Activated CD4-positive, alpha-beta T cell treated with anti-CD3 and anti-CD28 coated beads, Interleukin-2, Interleukin-6, amounts not matched to agents 100 ng/mL and 50 ng/mL, durations not matched to agents 16 hours and 8 hours (primary cell): Measurements from ENCODE around the gene RGPD8.
"Not testable (repeated sequence)": the region's sequence is repeated elsewhere in the genome, so short reads cannot be mapped to it uniquely, and the experiment has no call there.

Experiments
- DNase-seq: peaks from one replicate; pipeline ENCODE4 v3.0.0-alpha.2; 2020

Gene RGPD8

DNA sequence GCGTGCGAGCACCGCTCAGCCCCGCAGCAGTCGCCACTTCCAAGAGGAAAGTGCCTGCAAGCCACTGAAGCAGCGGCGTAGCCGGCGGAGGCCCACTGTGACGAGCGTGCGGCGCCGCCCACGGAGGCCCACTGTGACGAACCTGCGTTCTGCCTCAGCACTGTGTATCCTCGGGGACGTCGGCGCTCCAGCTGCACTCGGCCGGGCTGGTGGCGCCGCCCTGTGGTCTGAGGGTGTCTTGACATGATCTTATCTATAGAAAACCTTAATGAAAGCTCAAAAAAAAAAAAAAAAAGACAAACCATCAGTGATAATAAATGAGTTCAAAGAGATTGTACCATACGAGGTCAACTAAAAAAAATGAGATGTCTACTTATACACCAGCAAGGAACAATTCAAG is at the start of gene RGPD8:
Gene RGPD8, minus strand, starts transcription at position 166 of the 400 bp plus-strand sequence. CDS start 192 bp downstream, outside the sequence.
- DNase-seq, result peak; percentile 92

DNA sequence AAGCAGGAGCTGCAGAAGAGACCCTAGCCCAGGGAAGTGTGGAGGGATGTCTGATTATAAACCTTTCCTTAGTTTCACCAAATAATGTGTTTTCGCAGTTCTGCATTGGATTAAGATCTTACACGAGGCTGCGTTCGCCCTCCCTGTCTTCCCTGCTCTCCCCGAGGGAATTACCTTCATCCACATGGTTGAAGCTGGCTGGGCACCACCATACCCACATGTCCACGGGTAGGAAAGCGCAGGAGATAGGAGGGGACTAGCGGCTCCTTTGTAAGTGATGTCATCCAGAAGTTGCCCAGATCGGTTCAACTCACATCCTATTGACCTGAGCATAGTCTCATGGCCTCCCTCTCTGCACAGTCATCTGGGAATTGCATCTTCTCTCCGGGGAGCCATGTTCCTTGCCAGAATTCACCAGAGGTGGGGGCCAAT is 49.6 kb upstream of the RGPD8 start:
- DNase-seq, result peak; percentile 42

DNA sequence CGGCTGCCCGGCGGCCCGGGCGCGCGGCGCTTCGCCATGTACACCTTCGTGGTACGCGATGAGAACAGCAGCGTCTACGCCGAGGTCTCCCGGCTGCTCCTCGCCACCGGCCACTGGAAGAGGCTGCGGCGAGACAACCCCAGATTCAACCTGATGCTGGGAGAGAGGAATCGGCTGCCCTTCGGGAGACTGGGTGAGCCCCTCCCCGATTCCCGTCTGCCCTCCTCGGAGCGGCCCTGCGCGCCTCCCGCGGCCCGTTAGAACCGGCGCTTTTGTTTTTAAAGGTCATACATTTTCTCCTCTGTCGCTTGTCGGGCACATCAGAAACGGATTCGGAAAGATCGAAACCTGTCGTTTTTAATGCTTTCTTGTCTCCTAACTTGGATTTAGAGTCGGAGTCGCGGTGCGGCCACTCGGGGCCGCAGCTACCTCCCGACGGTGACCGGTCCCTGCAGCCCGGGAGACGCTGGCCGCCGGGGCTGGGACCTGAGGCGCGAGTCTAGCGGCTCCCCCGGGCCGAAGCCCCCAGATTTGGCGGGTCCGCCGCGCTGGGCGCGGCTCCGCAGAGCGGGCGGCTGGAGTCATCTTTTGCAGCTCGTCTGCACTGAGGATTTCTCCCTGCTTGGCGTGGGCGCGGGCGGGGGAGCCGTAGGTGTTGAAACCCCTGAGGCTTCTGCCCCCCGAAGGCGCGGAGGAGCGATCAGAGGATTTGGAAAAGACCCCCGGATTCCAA is 49.0 kb upstream of the RGPD8 start:
- DNase-seq, result peak; percentile 35

DNA sequence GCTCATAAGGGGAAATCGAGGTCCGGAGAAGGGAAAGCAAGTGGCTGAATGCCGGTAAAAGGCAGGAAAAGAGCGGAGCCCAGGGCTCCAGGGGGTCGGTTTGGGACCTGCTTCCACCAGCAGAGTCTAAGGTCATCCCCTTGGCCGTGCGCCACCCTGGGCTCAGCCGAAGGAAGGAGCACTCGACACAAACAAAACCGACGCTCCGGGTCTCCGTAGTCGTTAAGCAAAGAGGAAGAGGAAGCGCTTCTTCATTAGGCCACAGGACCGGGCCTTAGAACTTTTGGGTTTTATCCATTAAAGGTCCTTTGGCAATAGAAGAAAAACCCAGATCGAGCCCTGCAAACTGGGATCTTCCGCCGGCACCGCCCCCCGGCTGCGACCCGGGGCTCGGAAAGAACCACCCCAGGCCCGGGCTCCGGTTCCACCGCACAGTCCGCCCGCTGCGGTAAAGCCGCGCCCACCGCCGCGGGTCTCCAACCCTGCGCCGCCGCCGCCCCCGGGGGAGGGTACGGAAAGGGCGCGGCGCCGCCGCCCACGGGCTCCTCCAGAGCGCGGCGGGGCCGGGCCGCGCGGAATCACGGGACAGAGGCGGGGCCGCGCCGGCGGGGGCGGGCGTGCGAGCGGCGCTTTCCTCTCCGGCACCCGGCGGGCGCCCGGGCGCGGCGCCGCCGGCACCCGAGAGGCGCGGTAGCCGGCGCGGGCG is 48.2 kb upstream of the RGPD8 start, which contains the start of gene TTL:
Gene TTL, plus strand, starts transcription at position 629 of the 706 bp plus-strand sequence. CDS start 189 bp downstream, outside the sequence.
- DNase-seq, result peak; percentile 79

DNA sequence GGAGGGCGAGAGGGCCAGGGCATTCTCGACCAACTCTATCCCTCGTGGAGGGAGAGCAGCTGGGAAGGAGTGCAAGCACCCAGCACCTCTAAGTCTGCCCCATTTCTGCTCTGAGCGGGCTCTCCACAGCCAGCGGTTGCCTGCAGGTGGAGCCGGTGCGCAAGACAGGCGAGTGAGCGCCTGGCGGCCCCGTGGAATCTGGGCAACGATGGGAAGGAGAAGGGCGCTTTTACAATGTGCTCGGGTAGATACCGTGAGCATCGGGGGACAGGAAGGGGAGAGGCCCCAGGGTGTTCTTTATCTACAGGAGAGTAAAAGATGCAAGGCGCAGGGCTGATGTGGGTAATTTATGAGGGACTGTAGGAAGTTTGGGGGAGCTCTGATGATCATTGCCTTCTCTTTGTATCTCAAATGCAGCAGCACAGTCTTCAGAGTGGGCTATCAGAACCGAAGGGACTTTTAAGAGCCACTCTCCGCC is 47.6 kb upstream of the RGPD8 start:
- DNase-seq, result peak; percentile 91

DNA sequence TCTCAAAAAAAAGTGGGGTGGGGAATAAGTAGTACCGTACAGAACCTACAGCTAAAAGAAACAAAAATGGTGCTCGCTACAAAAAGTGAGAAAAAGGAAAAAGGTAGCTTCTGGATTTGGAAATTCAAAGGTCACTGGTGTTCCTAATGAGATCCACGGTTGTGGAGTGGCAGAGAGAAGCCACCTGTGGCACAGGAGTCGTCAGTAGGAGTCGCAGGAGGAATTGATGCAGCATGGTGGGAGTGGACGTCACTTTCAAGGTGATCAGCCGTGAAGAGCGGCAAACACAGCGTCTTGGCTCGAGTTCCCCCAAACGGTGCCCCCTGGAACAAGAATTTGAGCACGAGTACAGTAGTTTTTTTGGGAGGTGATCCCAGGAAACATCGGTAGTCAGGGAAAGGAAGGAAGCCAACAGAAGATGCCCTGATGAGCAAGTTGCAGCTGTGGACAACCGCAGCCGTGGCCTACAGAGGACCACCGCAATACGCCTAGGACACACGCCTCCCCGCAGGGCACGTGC is 47.1 kb upstream of the RGPD8 start:
- peak; percentile 26 for DNase-seq

DNA sequence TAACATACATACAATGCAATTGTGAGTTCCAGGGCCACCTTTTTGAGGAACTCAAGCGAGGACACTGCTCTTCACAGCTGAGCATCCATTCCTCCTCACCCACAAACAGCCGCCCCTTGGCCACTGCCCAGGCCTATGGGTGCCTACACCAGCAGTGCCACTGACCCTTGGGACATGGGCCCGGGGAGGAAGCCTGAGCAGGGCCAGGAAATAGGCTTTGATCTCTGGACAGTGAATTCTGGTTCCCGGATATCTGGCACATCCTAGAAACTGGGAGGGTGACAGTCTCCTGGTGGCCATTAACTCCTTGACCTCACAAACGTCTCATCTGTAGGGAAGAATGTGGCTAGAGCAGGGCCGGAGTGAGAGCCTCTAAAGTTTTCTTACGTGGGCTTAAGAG is 43.0 kb upstream of the RGPD8 start:
- no peak for DNase-seq

DNA sequence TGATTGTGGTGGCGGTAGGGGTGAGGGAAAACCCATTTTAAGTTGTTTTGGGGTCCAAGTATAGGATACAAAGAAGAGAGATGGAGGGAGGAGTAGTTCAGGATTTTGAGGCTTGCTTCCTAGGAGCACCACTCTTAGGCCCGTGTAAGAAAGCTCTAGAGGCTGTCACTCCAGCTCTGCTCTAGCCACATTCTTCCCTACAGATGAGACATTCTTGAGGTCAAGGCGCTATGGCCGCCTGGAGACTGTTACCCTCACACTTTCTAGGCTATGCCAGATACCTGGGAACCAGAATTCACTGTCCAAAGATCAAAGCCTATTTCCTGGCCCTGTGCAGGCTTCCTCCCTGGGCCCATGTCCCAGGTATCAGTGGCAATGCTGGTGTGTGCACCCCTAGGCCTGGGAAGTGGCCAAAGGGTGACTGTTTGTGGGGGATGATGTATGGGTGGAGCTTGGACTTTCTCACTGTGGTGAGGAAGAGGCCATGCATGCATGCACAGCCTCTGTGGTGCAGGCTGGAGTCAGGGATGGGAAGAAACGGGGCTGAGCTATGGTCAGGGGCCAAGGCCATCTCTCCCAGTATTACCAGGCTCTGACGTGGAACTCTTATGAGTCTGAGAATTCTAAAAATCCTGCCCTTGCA is 41.5 kb upstream of the RGPD8 start:
- no peak for DNase-seq

DNA sequence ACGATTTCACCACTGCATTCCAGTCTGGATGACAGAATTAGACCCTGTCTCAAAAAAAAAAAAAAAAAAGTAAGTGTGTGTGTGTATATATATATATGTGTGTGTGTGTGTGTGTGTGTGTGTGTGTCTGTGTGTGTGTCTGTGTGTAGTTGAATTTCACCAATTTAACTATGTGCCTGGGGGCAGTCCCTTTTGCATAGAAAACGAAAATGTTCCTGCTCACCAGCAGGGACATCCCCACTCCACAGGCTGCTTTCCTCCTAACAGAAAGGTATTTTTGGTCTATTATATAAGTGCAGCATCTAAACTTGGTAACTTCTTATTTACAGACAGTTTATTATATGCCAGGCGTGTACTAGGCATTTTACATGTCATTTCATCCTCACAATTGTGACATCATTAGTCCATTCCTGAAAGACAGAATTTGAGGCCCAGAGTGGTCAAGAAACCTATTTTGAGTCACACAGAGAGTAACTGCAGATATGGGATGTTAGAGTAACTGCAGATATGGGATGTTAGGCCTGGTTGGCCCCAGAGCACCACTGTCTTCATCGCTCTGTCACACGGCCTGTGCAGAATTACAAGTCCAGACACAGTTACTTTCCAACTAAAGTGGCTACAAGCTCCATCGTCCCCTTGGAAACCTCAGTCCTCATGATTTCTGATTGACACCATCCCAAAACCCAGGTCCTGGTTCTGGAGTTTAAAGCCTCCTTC is 39.3 kb upstream of the RGPD8 start:
- DNase-seq, result no peak

DNA sequence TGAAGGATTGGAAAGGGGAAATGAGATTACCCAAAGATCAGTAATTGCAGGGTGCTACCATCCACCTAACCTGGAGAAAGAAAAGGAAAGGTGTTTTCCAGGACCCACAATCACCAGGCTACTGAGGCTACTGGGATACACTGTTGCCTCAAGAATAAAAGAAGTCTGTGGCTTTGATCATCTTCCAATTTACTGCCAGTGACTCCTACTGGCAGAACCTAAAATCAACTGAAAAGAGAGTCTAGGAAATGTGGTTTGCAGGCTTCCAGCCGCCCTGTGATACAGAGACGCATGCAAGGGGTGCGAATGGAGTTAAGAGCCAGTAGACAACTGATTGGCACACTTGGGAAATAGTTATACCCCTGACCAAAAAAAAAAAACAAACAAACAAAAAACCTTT is 31.9 kb upstream of the RGPD8 start:
- DNase-seq, result no peak

DNA sequence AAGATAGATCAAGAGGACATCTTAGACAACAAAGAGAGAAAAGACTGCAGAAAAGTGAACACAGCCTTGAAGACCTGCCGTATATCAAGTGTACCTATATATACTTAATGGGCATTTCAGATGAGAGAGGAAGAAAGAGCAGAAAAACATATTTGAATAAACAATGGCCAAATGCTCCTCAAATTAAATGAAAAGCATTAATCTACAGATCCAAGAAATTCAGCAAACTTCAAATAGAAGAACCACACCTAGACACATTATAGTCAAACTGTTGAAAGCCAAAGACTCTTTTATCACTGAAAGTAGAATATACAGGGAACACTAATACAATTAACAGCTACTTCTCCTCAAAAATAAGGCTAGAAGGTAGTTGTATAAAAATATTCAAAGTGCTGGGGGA is 29.8 kb upstream of the RGPD8 start:
- no peak for DNase-seq

DNA sequence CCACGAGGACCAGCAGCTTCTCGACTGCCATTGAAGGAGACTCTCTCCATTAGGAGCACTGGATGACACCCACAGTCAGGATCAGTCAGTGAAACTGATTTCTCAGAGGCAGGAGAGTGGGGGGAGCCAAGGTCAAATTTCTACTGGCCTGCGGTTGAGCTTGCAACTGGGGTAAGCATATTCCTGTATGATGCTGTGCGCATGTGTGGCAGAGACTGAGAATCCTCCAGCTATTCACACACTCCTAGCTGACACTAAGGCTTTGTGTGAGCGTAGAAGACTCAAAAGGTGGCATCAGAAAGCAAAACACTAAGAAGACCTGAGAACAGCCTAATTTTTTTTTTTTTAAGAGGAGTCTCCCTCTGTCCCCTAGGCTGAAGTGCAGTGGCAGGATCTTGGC is 28.7 kb upstream of the RGPD8 start:
- no peak for DNase-seq

DNA sequence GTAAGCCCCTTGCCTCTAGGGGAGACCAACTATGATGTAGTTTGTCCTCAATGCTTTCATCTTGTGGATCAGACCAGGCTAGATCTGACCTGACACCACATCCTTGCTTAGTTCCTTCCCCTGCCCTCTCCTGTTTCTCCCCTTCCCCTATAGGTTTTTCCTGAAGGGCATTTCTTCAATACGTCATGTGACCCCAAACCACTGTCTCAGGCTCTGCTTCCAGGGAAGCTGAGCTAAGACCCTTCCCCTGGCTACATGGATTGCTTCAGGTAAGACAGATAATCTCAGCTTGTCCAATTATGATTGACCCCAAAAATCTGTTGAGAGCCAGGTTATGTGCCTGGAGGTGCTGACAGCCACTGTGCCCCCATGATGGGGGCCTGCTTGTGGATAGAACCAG is 25.9 kb upstream of the RGPD8 start:
- no peak for DNase-seq

DNA sequence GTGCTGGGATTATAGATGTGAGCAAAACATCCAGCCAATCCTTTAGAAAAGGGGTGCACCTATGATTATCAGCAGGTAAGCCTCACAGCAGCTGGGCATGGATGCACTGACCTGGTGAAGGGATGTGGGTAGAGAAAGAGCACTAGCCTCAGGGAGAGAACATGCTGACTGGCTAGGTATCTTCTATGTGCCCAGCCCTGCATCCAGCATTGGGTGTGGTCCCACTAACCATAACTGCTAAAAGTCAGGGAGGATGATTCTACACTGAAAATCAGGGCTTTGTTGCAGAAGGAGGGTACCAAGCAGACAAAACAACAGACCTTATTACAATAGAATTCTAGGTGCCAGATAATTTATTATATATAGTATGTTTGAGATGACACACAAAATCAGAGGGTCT is 21.1 kb upstream of the RGPD8 start:
- no peak for DNase-seq

DNA sequence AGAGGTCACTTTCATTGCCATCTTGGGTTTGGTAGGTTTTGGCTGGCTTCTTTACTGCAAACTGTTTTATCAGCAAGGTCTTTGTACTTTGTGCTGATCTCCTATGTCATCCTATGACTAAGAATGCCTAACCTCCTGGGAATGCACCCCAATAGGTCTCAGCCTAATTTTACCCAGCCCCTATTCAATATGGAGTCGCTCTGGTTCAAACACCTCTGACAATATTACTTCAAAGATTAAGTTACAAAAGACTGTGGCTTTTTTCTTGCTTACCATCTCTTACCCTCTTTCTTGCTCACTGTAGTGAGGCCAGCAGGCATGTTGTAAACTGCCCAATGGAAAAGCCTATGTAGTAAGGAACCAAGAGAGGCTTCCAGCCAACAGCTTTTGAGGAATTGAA is 17.9 kb upstream of the RGPD8 start:
- DNase-seq, result no peak

DNA sequence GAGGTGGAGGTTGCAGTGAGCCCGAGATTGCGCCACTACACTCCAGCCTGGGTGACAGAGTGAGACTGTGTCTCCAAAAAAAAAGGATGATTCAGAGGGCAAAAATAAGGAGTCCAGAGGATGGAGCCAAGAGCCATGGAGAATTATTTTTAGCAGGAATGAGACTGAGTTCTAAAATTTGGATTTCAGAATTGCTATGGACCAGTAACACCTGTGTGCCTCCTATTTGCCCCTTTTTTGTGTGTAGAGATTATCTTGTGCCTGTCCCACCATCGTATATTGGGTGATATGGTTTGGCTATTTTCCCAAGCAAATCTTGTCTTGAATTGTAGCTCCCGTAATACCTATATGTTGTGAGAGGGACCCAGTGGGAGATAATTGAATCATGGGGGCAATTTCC is 16.4 kb upstream of the RGPD8 start:
- DNase-seq, result no peak

DNA sequence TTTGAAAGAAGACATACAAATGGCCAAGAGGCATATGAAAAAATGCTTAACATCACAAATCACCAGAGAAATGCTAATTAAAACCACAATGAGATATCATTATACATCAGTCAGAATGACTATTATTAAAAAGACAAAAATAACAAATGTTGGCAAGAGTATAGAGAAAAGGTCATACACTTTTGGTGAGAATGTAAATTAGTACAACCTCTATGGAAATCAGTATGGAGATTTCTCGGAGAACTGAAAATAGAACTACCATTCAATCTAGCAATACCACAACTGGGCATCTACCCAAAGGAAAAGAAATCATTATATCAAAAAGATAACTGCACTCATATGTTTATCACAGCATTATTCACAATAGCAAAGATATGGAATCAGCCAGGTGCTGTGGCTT is 10.8 kb upstream of the RGPD8 start:
- DNase-seq, result not testable (repeated sequence)

DNA sequence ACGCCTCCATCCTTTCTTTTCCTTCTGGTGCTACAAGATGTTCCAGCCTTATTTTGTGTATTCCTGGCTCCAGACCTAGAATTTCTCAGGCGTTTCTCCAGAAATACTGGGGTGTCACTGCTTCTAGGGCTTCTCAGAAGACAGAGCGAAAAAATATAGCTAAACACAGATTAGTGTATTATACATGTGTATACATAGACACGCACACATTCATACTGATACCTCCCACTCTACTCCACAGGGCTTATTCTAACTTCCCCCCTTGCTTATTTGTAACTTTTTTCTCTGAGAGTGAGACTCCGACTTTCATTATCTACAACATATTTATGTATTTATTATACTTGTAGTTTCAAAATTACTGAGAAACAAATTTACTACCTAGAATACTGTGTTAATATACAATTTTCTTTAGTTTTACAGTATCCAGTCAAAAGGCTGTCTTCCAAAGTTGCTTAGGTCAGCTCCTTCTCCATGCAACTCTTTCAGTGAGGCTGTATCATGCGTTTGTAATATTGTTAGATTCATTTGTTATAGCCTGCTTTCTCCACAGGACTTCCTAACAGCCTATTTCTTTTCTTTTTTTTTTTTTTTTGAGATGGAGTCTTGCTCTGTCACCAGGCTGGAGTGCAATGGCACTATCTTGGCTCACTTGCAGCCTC is 5.3 kb upstream of the RGPD8 start:
- DNase-seq, result not testable (repeated sequence)

DNA sequence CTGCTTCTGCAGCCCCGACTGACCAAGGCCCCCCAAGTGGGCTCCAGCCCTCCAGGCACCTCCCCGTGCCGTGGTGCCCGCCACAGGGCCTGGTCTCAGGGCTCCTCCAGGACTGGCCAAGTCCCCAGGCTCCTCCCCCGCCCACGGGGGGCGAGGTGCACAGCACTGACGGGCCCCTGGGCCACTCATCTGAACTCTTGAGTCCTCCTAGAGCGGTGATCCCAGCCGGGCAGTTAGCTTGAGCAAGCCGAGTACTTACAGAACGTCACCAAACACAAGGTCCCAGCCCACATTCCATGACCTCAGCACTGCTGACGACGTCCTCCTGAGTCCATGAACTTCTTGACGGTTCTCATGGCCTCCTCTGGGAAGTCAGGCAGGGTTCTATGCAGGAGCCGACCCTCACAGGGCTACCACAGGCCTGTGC is 4.0 kb upstream of the RGPD8 start:
- not testable (repeated sequence) for DNase-seq

DNA sequence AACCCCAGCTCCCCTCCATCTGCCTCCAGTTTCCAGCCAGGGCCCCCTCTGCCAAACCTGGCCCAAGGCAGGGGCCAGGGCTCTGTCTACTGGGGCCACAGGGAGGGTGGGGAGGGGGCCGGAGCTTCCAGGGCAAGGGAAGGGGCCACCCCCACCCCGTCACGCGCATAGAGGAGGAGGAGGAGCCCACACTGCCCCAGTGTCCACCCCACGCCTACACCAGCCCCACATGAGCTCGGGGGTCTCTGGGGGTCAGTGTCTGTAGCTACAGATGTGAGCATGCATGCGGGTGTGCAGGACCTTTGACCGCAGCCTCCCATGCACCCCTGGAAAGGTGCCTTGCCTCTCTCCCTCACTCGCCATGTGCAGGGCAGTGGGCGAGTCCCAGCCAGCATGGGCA is 3.5 kb upstream of the RGPD8 start:
- not testable (repeated sequence) for DNase-seq

DNA sequence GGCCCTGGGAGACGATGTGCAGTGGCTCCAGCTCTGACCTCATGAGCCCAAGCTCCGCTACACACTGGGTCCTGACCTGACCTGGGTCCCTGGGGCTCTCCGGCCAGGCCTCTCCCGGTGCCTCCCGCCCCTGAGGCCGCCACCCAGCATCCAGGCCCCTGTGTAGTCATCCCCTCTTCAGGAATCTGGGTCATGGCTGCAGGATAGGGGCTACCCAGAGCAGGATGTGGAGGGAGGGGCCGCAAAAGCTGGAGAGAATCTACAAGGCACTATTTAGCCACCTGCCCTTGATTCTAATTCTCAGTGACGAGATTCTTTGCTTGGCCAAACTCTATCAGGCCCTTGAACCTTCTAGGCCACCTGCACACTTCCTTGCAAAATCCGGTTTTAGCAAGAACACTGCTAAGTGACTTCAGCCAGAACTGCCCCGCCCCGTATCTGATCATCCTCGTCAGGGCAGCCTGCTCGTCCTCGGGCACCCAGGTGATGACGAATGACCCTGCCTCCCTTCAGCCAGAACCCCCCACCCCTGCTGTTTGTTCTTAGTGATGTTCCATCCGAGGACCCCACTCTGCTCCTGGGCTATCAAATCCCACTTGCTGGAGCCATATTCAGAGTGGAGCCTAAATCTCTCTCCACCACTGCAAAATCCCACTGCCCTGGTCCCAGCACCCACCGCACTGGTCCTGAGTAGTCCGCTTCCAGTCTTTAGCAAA is 2.4 kb upstream of the RGPD8 start:
- not testable (repeated sequence) for DNase-seq
